ENCODE data around the gene GDPD4. TPM values are rescaled to one million over a fixed set of nuclear protein-coding genes. Genes with fewer than 3 reads are reported as not detected.

The GDPD4 gene
- total and polyA plus RNA-seq, 9 of the 15 experiments (the other 6 are each of a cell fraction or from before 2014, with no cell fraction given), result 0.40 TPM; not detected in 8

GRCh38 chr11:77299528-77299993 lies 1.9 kb downstream of the GDPD4 start (continued):
- TF ChIP-seq, protein P1, sequence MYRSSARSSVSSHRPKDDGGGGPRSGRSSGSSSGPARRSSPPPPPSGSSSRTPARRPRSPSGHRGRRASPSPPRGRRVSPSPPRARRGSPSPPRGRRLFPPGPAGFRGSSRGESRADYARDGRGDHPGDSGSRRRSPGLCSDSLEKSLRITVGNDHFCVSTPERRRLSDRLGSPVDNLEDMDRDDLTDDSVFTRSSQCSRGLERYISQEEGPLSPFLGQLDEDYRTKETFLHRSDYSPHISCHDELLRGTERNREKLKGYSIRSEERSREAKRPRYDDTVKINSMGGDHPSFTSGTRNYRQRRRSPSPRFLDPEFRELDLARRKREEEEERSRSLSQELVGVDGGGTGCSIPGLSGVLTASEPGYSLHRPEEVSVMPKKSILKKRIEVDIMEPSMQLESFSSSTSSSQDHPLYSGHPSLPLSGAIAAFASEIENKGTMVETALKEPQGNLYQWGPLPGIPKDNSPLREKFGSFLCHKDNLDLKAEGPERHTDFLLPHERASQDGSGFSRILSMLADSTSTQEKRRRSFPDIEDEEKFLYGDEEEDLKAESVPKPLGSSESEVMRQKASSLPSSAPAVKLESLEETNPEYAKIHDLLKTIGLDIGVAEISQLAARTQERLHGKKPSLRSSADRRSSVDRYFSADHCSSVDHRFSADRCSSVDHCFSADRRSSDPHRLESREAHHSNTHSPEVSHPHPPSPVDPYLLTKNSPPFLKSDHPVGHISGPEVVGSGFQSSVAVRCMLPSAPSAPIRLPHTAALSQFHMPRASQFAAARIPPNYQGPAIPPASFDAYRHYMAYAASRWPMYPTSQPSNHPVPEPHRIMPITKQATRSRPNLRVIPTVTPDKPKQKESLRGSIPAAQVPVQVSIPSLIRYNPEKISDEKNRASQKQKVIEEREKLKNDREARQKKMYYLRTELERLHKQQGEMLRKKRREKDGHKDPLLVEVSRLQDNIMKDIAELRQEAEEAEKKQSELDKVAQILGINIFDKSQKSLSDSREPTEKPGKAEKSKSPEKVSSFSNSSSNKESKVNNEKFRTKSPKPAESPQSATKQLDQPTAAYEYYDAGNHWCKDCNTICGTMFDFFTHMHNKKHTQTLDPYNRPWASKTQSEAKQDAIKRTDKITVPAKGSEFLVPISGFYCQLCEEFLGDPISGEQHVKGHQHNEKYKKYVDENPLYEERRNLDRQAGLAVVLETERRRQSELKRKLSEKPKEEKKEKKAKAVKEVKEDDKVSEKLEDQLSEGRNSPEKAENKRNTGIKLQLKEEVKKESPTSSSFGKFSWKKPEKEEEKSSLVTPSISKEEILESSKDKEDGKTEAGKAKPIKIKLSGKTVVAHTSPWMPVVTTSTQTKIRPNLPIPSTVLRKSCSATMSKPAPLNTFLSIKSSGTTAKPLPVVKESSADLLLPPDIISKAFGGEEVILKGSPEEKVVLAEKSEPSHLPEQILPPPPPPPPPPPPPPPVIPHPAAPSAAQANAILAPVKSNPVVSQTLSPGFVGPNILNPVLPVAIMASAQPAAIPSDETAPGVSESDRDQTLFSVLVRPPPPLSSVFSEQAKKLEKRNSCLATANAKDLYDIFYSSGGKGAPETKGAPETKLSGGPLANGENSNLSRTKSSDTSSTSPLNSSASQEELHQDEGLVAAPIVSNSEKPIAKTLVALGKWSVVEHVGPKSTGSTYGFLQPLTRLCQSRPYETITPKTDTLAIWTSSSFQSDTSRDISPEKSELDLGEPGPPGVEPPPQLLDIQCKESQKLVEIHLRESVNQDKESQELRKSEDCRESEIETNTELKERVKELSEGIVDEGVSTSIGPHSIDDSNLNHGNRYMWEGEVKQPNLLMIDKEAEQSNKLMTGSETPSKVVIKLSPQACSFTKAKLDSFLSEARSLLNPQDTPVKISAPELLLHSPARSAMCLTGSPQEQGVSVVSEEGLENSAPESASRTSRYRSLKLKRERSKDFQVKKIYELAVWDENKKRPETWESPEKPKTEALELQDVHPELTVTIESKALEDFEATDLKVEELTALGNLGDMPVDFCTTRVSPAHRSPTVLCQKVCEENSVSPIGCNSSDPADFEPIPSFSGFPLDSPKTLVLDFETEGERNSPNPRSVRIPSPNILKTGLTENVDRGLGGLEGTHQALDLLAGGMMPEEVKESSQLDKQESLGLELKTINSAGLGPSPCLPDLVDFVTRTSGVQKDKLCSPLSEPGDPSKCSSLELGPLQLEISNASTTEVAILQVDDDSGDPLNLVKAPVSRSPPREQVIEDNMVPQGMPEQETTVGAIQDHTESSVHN (IDR thresholded peaks at IDR 0.05; ENCODE audit: borderline replicate concordance in 1 of 2, low read depth in 1 of 2), result peak in 1 of 2 experiments; percentile 89; a peak in 2 of 4 replicates
- 0 out of 2 replicates have a peak, but pooled peaks have one; percentile 14 for TF ChIP-seq ZNF24 (IDR thresholded peaks at IDR 0.05)
- no peak for TF ChIP-seq SRSF3 (IDR thresholded peaks at IDR 0.05; ENCODE audit: insufficient read depth, low read length)
- TF ChIP-seq ESRRA (IDR thresholded peaks at IDR 0.05; ENCODE audit: borderline replicate concordance, low read depth), result peak; percentile 27; the same call in 1 of the 2 replicates
- no peak for TF ChIP-seq CHD4 (IDR thresholded peaks at IDR 0.05; ENCODE audit: insufficient read depth, insufficient replicate concordance, low read depth, low read length, poor library complexity, severe bottlenecking)
- TF ChIP-seq AFF4 (CRISPR knock-in tag; IDR thresholded peaks at IDR 0.05), result no peak
- TF ChIP-seq, protein P2, sequence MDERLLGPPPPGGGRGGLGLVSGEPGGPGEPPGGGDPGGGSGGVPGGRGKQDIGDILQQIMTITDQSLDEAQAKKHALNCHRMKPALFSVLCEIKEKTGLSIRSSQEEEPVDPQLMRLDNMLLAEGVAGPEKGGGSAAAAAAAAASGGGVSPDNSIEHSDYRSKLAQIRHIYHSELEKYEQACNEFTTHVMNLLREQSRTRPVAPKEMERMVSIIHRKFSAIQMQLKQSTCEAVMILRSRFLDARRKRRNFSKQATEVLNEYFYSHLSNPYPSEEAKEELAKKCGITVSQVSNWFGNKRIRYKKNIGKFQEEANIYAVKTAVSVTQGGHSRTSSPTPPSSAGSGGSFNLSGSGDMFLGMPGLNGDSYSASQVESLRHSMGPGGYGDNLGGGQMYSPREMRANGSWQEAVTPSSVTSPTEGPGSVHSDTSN (CRISPR knock-in tag; IDR thresholded peaks at IDR 0.05; ENCODE audit: low read depth), result peak; percentile 87
- TF ChIP-seq, protein P2 (tag; conservative IDR thresholded peaks at IDR 0.05; ENCODE audit: low read depth), result peak; percentile 98
- 0 out of 2 replicates have a peak, but pooled peaks have one; percentile 30 for TF ChIP-seq NBN (IDR thresholded peaks at IDR 0.05; ENCODE audit: low read depth)
- no peak for TF ChIP-seq CHD1 (IDR thresholded peaks at IDR 0.05; ENCODE audit: low read length)
- TF ChIP-seq PTBP1 (IDR thresholded peaks at IDR 0.05; ENCODE audit: low read depth, low read length), result no peak
- TF ChIP-seq CTBP1 (IDR thresholded peaks at IDR 0.05; ENCODE audit: borderline replicate concordance), result peak; percentile 76
- peak; percentile 55 to 61; a peak in 3 of 4 replicates for TF ChIP-seq NRF1 (conservative IDR thresholded peaks at IDR 0.05 in 1 of 2, IDR thresholded peaks at IDR 0.05 in 1 of 2)
